ENCODE results near the gene FRS2.

DNA sequence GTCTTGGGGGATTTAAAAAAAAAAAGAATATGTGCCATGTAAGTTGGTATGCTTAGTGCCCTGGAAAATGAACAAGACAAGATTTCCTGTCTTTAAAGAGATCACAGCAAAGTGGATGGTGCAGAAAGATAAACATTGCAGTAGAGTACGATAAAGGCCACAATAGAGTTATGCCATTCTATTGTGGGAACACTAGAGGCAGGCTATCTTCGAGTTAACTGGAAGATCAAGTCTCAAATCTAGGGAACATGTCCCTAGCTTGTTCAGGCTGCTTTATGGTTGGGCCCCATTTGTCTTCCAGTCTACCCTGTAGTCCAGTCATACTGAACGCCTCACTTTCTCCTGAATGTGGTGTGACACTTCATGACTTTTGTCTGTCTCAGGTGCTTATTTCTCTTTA, 96.4 kb downstream of the FRS2 start:
- TF ChIP-seq, protein P1, sequence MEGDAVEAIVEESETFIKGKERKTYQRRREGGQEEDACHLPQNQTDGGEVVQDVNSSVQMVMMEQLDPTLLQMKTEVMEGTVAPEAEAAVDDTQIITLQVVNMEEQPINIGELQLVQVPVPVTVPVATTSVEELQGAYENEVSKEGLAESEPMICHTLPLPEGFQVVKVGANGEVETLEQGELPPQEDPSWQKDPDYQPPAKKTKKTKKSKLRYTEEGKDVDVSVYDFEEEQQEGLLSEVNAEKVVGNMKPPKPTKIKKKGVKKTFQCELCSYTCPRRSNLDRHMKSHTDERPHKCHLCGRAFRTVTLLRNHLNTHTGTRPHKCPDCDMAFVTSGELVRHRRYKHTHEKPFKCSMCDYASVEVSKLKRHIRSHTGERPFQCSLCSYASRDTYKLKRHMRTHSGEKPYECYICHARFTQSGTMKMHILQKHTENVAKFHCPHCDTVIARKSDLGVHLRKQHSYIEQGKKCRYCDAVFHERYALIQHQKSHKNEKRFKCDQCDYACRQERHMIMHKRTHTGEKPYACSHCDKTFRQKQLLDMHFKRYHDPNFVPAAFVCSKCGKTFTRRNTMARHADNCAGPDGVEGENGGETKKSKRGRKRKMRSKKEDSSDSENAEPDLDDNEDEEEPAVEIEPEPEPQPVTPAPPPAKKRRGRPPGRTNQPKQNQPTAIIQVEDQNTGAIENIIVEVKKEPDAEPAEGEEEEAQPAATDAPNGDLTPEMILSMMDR (IDR thresholded peaks at IDR 0.05): no peak
- TF ChIP-seq POLR2A (IDR thresholded peaks at IDR 0.05): no peak
- no peak for TF ChIP-seq EP300 (IDR thresholded peaks at IDR 0.05)

Measured in ovary (tissue), 3 donors.